HG02884 (cell line): ENCODE results near the gene EYA2.
"Not testable (repeated sequence)": the region's sequence is repeated elsewhere in the genome, so short reads cannot be mapped to it uniquely, and the experiment has no call there.

Experiments
- ATAC-seq: cut with Tn5 transposase; IDR thresholded peaks from one replicate; pipeline ENCODE4 v1.9.1; 2021; ENCODE audit warnings: mild to moderate bottlenecking, moderate library complexity; ENCODE audit not compliant: unreplicated experiment

Gene EYA2

GRCh38 chr20:46951840-46952497, 57.3 kb downstream of the EYA2 start:
- no peak for ATAC-seq

- no peak for ATAC-seq
Observed at GRCh38 chr20:46953596-46953995, 59.0 kb downstream of the EYA2 start.

GRCh38 chr20:46954490-46955038, 59.9 kb downstream of the EYA2 start:
- no peak for ATAC-seq

- no peak for ATAC-seq
Observed at GRCh38 chr20:46955601-46956556, 61.2 kb downstream of the EYA2 start.

- ATAC-seq, result no peak
Observed at GRCh38 chr20:46959081-46959692, 64.5 kb downstream of the EYA2 start.

GRCh38 chr20:46959821-46960220, 65.2 kb downstream of the EYA2 start:
- ATAC-seq, result no peak

GRCh38 chr20:46960536-46960935, 65.9 kb downstream of the EYA2 start:
- no peak for ATAC-seq

GRCh38 chr20:46961968-46962367, 67.3 kb downstream of the EYA2 start:
- not testable (repeated sequence) for ATAC-seq

GRCh38 chr20:46962452-46963195, 68.0 kb downstream of the EYA2 start:
- no peak for ATAC-seq

GRCh38 chr20:46963196-46963529, 68.5 kb downstream of the EYA2 start:
- ATAC-seq, result no peak

GRCh38 chr20:46963758-46964617, 69.3 kb downstream of the EYA2 start:
- ATAC-seq, result no peak

GRCh38 chr20:46964618-46965455, 70.2 kb downstream of the EYA2 start:
- no peak for ATAC-seq

GRCh38 chr20:46965477-46965876, 70.8 kb downstream of the EYA2 start:
- no peak for ATAC-seq

- no peak for ATAC-seq
Observed at GRCh38 chr20:46967646-46968045, 73.0 kb downstream of the EYA2 start.

GRCh38 chr20:46970937-46971630, 76.4 kb downstream of the EYA2 start:
- no peak for ATAC-seq

GRCh38 chr20:46973766-46974165, 79.1 kb downstream of the EYA2 start:
- no peak for ATAC-seq

- ATAC-seq, result no peak
Observed at GRCh38 chr20:46974669-46975434, 80.2 kb downstream of the EYA2 start.

GRCh38 chr20:46975976-46976375, 81.3 kb downstream of the EYA2 start:
- no peak for ATAC-seq
